Right lobe of liver (tissue), 6 donors: ENCODE measurements around the gene NCKAP5. TPM values are rescaled to one million over a fixed set of nuclear protein-coding genes. Genes with fewer than 3 reads are reported as not detected.

Source experiments
- ATAC-seq, 4 donors: fragments of 200-7000 bp; cut with Tn5 transposase; one replicate each; pipeline ENCODE4 v1.9.1; 2020; ENCODE audit warnings: mild to moderate bottlenecking in 4 of 4, moderate library complexity in 4 of 4
- DNase-seq, 3 donors: peaks; one replicate each; pipeline ENCODE4 v3.0.0-alpha.2; 2020
- H3K27ac ChIP-seq, 3 donors: fragments of 200-600 bp; one replicate each; pipeline ENCODE4 v1.8.0; 2022
- H3K27me3 ChIP-seq, 2 donors: fragments of 200-600 bp; one replicate each; pipeline ENCODE4 v1.8.0; 2022
- H3K36me3 ChIP-seq, 4 donors: fragments of 200-600 bp; sonication (generic) in 1 of 4; one replicate each; pipeline versions ENCODE4 v1.5.1 to v1.8.0; 2017 to 2022; ENCODE audit warnings: control low read depth in 1 of 4
- H3K4me1 ChIP-seq, 4 donors: fragments of 200-600 bp; sonication (generic) in 1 of 4; one replicate each; pipeline versions ENCODE4 v1.5.1 to v1.8.0; 2017 to 2022; ENCODE audit warnings: control low read depth in 1 of 4
- H3K4me3 ChIP-seq, 3 donors: fragments of 200-600 bp; one replicate each; pipeline ENCODE4 v1.8.0; 2022
- H3K9me3 ChIP-seq, 4 donors: fragments of 200-600 bp; sonication (generic) in 1 of 4; one replicate each; pipeline versions ENCODE4 v1.5.1 to v1.8.0; 2017 to 2022; ENCODE audit warnings: control low read depth in 1 of 4
- POLR2A ChIP-seq: fragments of 450-650 bp; IDR thresholded peaks from one replicate; pipeline ENCODE4 v1.6.1; 2017; ENCODE audit warnings: antibody characterized with exemption, mild to moderate bottlenecking
- WGBS: methylation state at CpG from one replicate; pipeline ENCODE4 v1.1.6; 2018; ENCODE audit warnings: low coverage, low lambda C conversion rate; ENCODE audit not compliant: insufficient coverage; ENCODE audit errors: missing lambda C conversion rate; 5-methylcytosine and 5-hydroxymethylcytosine counted together
- intact Hi-C, 2 donors: fragments of 100-400 bp; cut with DNase I; formaldehyde crosslinking; loops; one replicate each; pipeline versions ENCODE4 v1.11.2 to v1.14.1; 2022
- total RNA-seq, 6 experiments: library from RNA; depleted of rRNA in 2 of 6; stranded (reverse); fragments of >200 nt in 2 of 6; fragmentation: NEBNext Ultra II Directional in 3 of 6; extraction: Animal tissue kit (Norgen Biotek cat#: 25700) in 3 of 6; gene quantifications; one replicate each; pipeline versions ENCODE4 v1.1.0 to v1.2.4, GENCODE V29; 2016 to 2023
- TF ChIP-seq, protein P1 (sequence below), 4 donors: fragments of 200-600 bp in 3 of 4; fragments of 450-650 bp in 1 of 4; IDR thresholded peaks; one replicate each; pipeline versions ENCODE4 v1.5.1 to v1.8.0; 2016 to 2022; ENCODE audit warnings: antibody characterized with exemption in 4 of 4, mild to moderate bottlenecking in 2 of 4
- donor health status: DM: no; HTN: yes; CAD: no.
- donor health status: DM: no; HTN: no; CAD: no.
- donor health status: DM: no; HTN: no; CAD: no.
- donor health status: DM: no; HTN: yes; CAD: no.
- donor health status: DM: no; HTN: yes; CAD: no.

Gene NCKAP5
- total RNA-seq, 6 experiments from 2014 or later: 3.6 to 11.7 (median 6.9) TPM

DNA sequence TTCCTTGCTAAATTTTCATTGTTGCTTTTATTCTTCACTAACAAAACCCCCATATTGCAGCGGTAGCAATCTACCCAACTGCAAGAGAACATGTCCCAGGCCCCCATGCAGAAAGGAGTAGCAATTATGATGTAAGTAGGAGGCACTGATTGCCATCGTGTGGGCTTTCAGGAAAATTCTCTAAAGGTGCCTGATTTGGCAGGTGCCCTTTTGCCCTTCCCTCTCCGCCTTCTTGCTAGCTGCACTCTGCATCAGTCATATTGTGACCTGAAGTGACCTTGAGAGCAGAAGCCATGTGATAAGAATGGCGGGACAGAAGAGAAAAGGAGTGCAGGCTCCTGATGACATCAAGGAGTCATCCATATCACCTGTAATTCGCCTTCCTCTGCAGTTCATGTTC lies 112.1 kb downstream of the NCKAP5 start:
- DNase-seq (no peak), ATAC-seq (no peak)
- intact Hi-C loops: no loop called here
- TF ChIP-seq, protein P1, sequence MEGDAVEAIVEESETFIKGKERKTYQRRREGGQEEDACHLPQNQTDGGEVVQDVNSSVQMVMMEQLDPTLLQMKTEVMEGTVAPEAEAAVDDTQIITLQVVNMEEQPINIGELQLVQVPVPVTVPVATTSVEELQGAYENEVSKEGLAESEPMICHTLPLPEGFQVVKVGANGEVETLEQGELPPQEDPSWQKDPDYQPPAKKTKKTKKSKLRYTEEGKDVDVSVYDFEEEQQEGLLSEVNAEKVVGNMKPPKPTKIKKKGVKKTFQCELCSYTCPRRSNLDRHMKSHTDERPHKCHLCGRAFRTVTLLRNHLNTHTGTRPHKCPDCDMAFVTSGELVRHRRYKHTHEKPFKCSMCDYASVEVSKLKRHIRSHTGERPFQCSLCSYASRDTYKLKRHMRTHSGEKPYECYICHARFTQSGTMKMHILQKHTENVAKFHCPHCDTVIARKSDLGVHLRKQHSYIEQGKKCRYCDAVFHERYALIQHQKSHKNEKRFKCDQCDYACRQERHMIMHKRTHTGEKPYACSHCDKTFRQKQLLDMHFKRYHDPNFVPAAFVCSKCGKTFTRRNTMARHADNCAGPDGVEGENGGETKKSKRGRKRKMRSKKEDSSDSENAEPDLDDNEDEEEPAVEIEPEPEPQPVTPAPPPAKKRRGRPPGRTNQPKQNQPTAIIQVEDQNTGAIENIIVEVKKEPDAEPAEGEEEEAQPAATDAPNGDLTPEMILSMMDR (IDR thresholded peaks at IDR 0.05): no peak
- TF ChIP-seq POLR2A: no peak
- Histone ChIP-seq H3K27ac (no peak overlapping the region), H3K4me1 (no peaks in the 10 kb centered on the region), H3K9me3 (no peaks in the 10 kb centered on the region), H3K4me3 (no peak overlapping the region), H3K27me3 (no peaks in the 10 kb centered on the region), H3K36me3 (no peaks in the 10 kb centered on the region)
- 64% methylated on average over 5 of the region's 5 CpGs for WGBS

DNA sequence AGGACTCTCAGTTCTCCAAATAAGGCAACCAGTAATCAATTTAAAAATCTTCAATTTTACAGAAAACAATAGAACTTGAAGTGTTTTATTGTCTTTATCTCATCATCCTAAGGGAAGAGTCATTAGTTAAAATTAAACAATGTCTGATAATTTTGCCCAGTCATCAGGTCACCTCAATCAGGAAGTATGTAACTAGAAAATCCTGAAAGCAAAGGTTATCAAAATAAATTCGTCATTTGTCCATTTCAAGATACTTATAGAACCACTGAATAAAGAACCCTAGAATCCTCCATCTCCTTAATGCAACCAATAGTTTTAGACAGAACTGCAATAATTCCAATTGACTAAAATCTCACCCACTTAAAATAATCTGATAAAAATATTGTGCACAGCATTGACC lies 115.2 kb downstream of the NCKAP5 start:
- Histone ChIP-seq H3K27me3 (no peaks in the 10 kb centered on the region), H3K4me1 (no peaks in the 10 kb centered on the region), H3K27ac (no peak overlapping the region), H3K9me3 (no peaks in the 10 kb centered on the region), H3K36me3 (no peaks in the 10 kb centered on the region), H3K4me3 (no peak overlapping the region)
- DNase-seq (no peak), ATAC-seq (peak in 1 of 4 donors; percentile 50)
- TF ChIP-seq, protein P1 (IDR thresholded peaks at IDR 0.05): no peak
- TF ChIP-seq POLR2A: no peak
- WGBS: 43% methylated on average over 1 of the region's 1 CpG
- intact Hi-C loops: no loop called here

DNA sequence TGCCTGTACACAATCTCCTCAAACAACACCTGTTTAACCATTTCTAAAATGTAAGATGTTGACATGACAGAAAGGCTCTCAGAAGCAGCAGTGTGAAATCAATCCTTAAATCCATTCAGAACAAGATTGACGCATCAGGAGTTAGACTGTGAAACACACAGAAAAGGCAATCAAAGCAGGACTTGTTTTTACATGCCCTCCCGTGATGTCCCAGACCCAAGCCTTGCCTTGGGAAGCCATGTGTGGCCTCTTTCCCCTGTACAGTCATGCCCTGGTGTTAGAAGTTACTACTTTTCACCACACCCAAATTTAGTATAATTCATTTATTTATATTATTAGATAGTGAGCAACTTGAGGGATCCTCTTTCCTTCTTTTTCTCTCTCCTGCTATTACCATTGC lies 115.7 kb downstream of the NCKAP5 start:
- no peaks in the 10 kb centered on the region for H3K4me1 ChIP-seq
- 93% methylated on average over 2 of the region's 2 CpGs for WGBS
- H3K36me3 ChIP-seq: no peaks in the 10 kb centered on the region
- intact Hi-C loops: no loop called here
- TF ChIP-seq, protein P1 (IDR thresholded peaks at IDR 0.05): no peak
- no peak for TF ChIP-seq POLR2A
- no peaks in the 10 kb centered on the region for H3K27me3 ChIP-seq
- no peak overlapping the region for H3K4me3 ChIP-seq
- no peak for ATAC-seq
- no peak for DNase-seq
- no peaks in the 10 kb centered on the region for H3K9me3 ChIP-seq
- H3K27ac ChIP-seq: no peak overlapping the region

DNA sequence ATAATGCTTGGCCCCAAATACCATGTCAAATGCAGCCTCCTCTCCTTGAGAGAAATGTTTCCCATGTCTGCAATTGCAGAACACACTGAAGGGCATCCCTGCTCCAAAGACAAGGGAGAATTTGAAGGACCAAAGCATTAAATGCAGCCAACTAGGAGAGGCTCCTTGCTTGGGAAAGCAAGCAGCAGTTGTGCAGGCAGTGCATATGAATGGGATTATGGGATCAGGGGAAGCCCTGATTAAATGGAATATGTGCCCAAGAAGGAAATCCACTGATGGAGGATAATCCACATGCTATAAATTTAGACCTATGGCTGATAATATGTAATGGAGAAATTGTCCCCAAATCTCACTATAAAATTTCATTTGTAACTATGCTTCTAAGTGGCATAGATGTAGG lies 116.1 kb downstream of the NCKAP5 start:
- no peaks in the 10 kb centered on the region for H3K9me3 ChIP-seq
- no peak overlapping the region for H3K4me3 ChIP-seq
- no peaks in the 10 kb centered on the region for H3K4me1 ChIP-seq
- ATAC-seq (no peak), DNase-seq (no peak)
- TF ChIP-seq POLR2A: no peak
- TF ChIP-seq, protein P1 (IDR thresholded peaks at IDR 0.05): no peak
- no peaks in the 10 kb centered on the region for H3K36me3 ChIP-seq
- intact Hi-C loops: no loop called here
- no peaks in the 10 kb centered on the region for H3K27me3 ChIP-seq
- no peak overlapping the region for H3K27ac ChIP-seq

DNA sequence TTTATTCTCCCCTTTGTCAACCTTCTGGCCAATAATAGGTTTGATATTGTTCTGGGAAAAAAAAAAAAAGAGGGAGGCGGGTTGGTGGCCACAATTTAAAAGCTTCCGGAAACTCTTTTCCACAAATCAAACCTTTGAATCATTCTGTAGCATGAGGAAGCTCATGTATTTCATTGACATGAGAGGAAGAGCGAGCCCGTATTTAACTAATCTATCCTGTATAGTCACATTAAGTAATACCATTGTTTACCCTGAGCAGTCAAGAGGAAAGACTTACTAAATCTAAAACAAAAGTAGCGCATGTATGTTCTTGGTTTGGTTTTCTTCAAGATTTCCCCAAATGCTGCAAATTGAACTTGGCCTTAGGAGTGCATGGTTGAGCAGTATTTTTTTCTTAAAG lies 120.1 kb downstream of the NCKAP5 start:
- TF ChIP-seq, protein P1 (IDR thresholded peaks at IDR 0.05): no peak
- no peak for TF ChIP-seq POLR2A
- Histone ChIP-seq H3K4me1 (no peaks in the 10 kb centered on the region), H3K27ac (no peak overlapping the region), H3K9me3 (no peaks in the 10 kb centered on the region), H3K27me3 (no peaks in the 10 kb centered on the region), H3K36me3 (no peaks in the 10 kb centered on the region), H3K4me3 (no peak overlapping the region)
- WGBS: 92% methylated on average over 5 of the region's 5 CpGs
- DNase-seq (no peak), ATAC-seq (peak in 1 of 4 donors; percentile 31)
- intact Hi-C loops: no loop called here
